Endothelial cell of hepatic sinusoid (primary cell): ENCODE data around the gene SPARC.
"Not testable (repeated sequence)": the region's sequence is repeated elsewhere in the genome, so short reads cannot be mapped to it uniquely, and the experiment has no call there.

ENCODE experiments used
- in situ Hi-C: cut with HindIII; loops from 2 replicates; pipeline ENCODE4 v1.10.0; 2017; ENCODE audit warnings: low sequenced_read_pairs

Gene SPARC

GRCh38 chr5:151700820-151701219, 14.1 kb upstream of the SPARC start:
- in situ Hi-C loops: no loop called here

DNA sequence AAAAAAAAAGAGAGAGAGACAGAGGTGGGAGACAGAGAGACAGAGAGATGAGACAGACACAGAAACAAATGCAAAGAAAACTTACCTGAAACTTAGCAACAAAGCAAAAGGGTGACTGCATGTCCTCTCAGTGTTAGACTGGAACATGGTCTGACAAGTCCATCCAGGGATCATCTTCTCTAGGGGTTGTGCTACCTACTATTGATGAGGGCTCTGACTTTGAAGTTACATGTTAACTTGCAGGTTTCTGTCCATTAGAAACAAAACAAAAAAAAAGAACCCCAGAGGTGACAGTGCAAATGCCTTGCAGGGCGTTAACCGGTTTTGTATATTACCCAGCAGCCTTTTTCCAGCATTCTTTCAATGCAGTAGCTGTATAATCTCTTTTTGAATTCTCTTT, 13.6 kb upstream of the SPARC start:
- in situ Hi-C loops: no loop called here

GRCh38 chr5:151699071-151699901, 12.6 kb upstream of the SPARC start:
- in situ Hi-C loops: no loop called here

GRCh38 chr5:151698081-151698480, 11.4 kb upstream of the SPARC start:
- in situ Hi-C loops: not testable (repeated sequence)

GRCh38 chr5:151697452-151697851, 10.7 kb upstream of the SPARC start:
- in situ Hi-C loops: no loop called here

- in situ Hi-C loops: no loop called here
Observed at GRCh38 chr5:151696470-151697061, 9.9 kb upstream of the SPARC start.

GRCh38 chr5:151695464-151695863, 8.7 kb upstream of the SPARC start:
- in situ Hi-C loops: no loop called here

GRCh38 chr5:151694035-151694485, 7.3 kb upstream of the SPARC start:
- in situ Hi-C loops: no loop called here

GRCh38 chr5:151692312-151692711, 5.6 kb upstream of the SPARC start:
- in situ Hi-C loops: no loop called here

GRCh38 chr5:151691706-151692105, 5.0 kb upstream of the SPARC start:
- in situ Hi-C loops: no loop called here

DNA sequence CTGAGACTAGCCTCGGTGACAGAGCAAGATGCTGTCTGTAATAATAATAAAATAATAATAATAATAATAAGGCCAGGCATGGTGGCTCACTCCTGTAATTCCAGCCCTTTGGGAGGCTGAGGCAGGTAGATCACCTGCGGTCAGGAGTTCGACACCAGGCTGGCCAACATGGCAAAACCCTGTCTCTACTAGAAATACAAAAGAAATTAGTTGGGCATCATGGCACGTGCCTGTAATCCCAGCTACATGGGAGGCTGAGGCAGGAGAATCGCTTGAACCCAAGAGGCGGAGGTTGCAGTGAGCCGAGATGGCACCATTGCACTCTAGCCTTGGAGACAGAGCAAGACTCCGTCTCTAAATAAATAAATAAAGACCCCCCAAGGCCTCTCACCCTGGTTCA, 2.9 kb upstream of the SPARC start:
- in situ Hi-C loops: not testable (repeated sequence)

- in situ Hi-C loops: no loop called here
Observed at GRCh38 chr5:151688436-151688835, 1.7 kb upstream of the SPARC start.

DNA sequence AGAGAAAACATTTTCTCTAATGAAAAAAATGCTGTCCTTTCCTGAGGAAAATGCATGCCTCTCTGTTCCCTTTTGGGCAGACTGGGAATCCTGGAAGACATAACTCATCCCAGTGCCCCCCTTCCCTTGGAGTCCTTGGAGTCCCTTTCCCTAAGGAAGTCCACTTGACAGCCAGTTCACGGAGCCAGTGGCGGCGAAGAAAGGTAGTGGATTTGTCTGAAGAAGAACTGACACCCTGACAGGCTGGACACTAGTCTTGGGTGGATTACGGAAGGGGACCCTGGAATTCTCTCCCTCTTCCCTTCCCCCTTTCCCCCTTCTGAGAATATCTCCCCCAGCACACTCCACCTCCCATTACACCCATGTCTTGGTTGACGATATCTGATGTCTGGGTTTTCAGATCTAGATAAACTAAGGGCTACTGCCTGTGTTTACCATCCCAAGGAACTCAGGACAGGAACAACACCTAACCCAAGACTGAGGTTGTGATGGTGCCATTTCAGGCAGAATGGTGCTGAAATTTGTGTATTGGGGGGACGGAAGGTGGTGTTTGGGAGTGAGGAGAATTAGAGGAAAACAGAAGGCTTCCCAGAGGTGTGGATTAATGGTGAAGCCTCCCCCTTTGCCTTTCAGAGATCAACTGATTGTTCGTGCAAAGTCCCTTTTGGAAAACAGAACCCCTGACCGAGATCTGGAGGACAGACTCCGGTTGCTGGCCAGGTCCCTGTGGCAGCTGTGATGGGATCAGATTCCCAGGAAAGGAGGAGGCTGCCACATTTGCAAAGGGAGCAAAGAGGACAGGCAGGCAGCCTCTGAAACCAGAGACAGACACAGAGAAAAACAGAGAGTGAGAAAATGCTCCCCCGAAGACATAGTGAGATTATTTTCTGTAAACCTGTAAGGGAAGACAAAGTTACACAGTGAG, 704 bp downstream of the SPARC start:
- in situ Hi-C loops: no loop called here

- in situ Hi-C loops: no loop called here
Observed at GRCh38 chr5:151684690-151685361, 1.9 kb downstream of the SPARC start.

GRCh38 chr5:151683986-151684588, 2.6 kb downstream of the SPARC start:
- in situ Hi-C loops: no loop called here

DNA sequence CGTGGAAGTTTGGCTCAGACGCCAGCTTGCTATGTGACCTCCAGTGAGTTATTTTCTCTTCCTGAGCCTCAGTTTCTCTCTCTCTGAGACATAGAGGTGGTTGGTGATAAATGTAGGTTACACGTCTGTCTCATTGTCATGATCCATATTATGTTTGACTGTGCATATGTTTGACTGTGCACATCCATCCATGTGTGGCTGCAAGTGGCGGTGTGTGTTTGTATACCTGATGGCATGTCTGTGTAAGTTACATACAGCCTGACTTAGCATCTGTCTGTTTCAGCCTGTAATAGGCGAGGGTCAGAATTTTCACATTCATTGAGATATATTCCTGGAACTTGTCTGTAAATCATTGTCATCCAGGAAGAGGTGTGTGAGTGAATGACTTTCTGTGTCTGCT, 3.3 kb downstream of the SPARC start:
- in situ Hi-C loops: no loop called here

- in situ Hi-C loops: no loop called here
Observed at GRCh38 chr5:151682751-151683331, 3.9 kb downstream of the SPARC start.

GRCh38 chr5:151682240-151682639, 4.5 kb downstream of the SPARC start:
- in situ Hi-C loops: no loop called here

DNA sequence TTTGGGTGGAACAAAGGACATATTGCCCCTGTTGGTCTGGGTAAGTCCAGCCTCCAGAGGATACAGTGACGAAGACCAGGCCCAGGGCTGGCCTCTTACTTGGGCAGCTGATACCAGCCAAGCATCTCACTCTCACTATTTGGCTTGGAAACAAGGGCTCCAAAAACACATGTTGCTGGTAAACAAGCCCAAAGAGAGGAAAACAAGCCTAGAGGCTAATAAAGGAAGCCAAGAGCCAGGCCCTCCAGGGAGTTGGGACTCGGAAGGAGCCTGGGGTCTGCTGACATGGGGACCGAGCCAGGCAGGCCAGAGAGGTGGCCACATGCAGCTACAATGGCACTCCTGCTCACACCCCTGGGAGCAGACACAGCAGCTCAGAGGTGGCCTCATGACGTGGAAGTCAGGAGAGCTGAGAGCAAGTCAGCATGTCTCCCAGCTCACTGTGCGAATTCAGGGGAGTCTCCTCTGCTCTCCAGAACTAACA, 5.7 kb downstream of the SPARC start:
- in situ Hi-C loops: no loop called here

GRCh38 chr5:151680156-151680505, 6.6 kb downstream of the SPARC start:
- in situ Hi-C loops: not testable (repeated sequence)
